GM23338 (cell line): Measurements from ENCODE around the gene METAP1D. TPM values are rescaled to one million over a fixed set of nuclear protein-coding genes. Genes with fewer than 3 reads are reported as not detected.

ENCODE experiments used
- ATAC-seq: fragments of 200-7000 bp; cut with Tn5 transposase; 3 replicates; pipeline ENCODE4 v1.9.1; 2020
- DNase-seq: peaks from one replicate; pipeline ENCODE4 v3.0.0-alpha.2; 2015; ENCODE audit warnings: low spot score
- H2AFZ ChIP-seq: fragments of 200-600 bp; sonication (generic); 2 replicates; pipeline ENCODE4 v1.8.0; 2016; ENCODE audit warnings: antibody characterized with exemption, mild to moderate bottlenecking, moderate library complexity
- H3F3A ChIP-seq: fragments of 200-600 bp; sonication (generic); replicated peaks from 2 replicates; pipeline ENCODE4 v1.8.0; 2017; ENCODE audit warnings: antibody characterized with exemption, mixed run types, low read depth
- H3K27ac ChIP-seq: fragments of 200-600 bp; sonication (generic); 2 replicates; pipeline ENCODE4 v1.6.1; 2016; ENCODE audit warnings: low read depth
- H3K27me3 ChIP-seq: fragments of 200-600 bp; sonication (generic); 2 replicates; pipeline ENCODE4 v1.8.0; 2016; ENCODE audit warnings: mild to moderate bottlenecking, mixed run types, moderate library complexity; ENCODE audit not compliant: insufficient read depth
- H3K36me3 ChIP-seq: fragments of 200-600 bp; sonication (generic); 2 replicates; pipeline ENCODE4 v1.8.0; 2016; ENCODE audit warnings: mild to moderate bottlenecking; ENCODE audit not compliant: insufficient read depth
- H3K4me1 ChIP-seq: fragments of 200-600 bp; sonication (generic); 2 replicates; pipeline ENCODE4 v1.8.0; 2016; ENCODE audit warnings: mild to moderate bottlenecking, moderate library complexity; ENCODE audit not compliant: insufficient read depth
- H3K4me2 ChIP-seq: fragments of 200-600 bp; sonication (generic); 2 replicates; pipeline ENCODE4 v1.7.1; 2017; ENCODE audit warnings: mixed run types
- H3K4me3 ChIP-seq: fragments of 200-600 bp; sonication (generic); 2 replicates; pipeline ENCODE4 v1.6.1; 2016; ENCODE audit warnings: mixed run types
- H3K79me2 ChIP-seq: fragments of 200-600 bp; sonication (generic); replicated peaks from 2 replicates; pipeline ENCODE4 v1.8.0; 2017; ENCODE audit warnings: mild to moderate bottlenecking; ENCODE audit not compliant: insufficient read depth
- H3K9me2 ChIP-seq: fragments of 200-600 bp; sonication (generic); 2 replicates; pipeline ENCODE4 v1.8.0; 2017; ENCODE audit not compliant: insufficient read depth
- H4K20me1 ChIP-seq: fragments of 200-600 bp; sonication (generic); replicated peaks from 2 replicates; pipeline ENCODE4 v1.8.0; 2017; ENCODE audit warnings: mild to moderate bottlenecking; ENCODE audit not compliant: insufficient read depth
- H3K27ac Mint-ChIP-seq: 2 replicates; pipeline ENCODE4 v1.8.0; 2020; ENCODE audit warnings: inconsistent platforms, mild to moderate bottlenecking, moderate library complexity, mixed read lengths
- H3K27me3 Mint-ChIP-seq: 3 replicates; pipeline ENCODE4 v1.8.0; 2022; ENCODE audit warnings: low read depth, mild to moderate bottlenecking, moderate library complexity, mixed read lengths, inconsistent platforms; ENCODE audit not compliant: insufficient read depth, poor library complexity
- H3K36me3 Mint-ChIP-seq: 3 replicates; pipeline ENCODE4 v1.8.0; 2021; ENCODE audit warnings: low read depth, mild to moderate bottlenecking, inconsistent platforms, moderate library complexity, mixed read lengths
- H3K4me1 Mint-ChIP-seq: 3 replicates; pipeline ENCODE4 v1.8.0; 2020; ENCODE audit warnings: mild to moderate bottlenecking, inconsistent platforms, mixed read lengths
- H3K4me3 Mint-ChIP-seq: 3 replicates; pipeline ENCODE4 v1.8.0; 2021; ENCODE audit warnings: moderate library complexity, mild to moderate bottlenecking, inconsistent platforms, mixed read lengths
- H3K9me3 Mint-ChIP-seq: 3 replicates; pipeline ENCODE4 v1.8.0; 2020; ENCODE audit warnings: moderate library complexity, mild to moderate bottlenecking, inconsistent platforms, mixed read lengths
- CREB1 ChIP-seq: fragments of 250-450 bp; sonication (Bioruptor Pico); IDR thresholded peaks from 2 replicates; pipeline ENCODE4 v1.5.0; 2020; ENCODE audit warnings: low read depth, mild to moderate bottlenecking, moderate library complexity
- CTCF ChIP-seq, 2 experiments: fragments of 200-600 bp in 1 of 2; sonication (generic) in 1 of 2; conservative IDR thresholded peaks; 2 replicates each; pipeline versions ENCODE4 v1.5.1 to v1.6.1; 2016 to 2017; ENCODE audit warnings: antibody characterized with exemption in 2 of 2, low read depth in 2 of 2, mild to moderate bottlenecking in 2 of 2, moderate library complexity in 1 of 2
- EZH2 ChIP-seq: fragments of 200-600 bp; sonication (generic); IDR thresholded peaks from one replicate; pipeline ENCODE4 v1.8.0; 2017; ENCODE audit warnings: antibody characterized with exemption, mild to moderate bottlenecking, low read depth; ENCODE audit not compliant: unreplicated experiment
- JUNB ChIP-seq: IDR thresholded peaks from one replicate; pipeline ENCODE4 v1.6.1; 2016; ENCODE audit warnings: antibody characterized with exemption; ENCODE audit not compliant: unreplicated experiment
- NANOG ChIP-seq: IDR thresholded peaks from 2 replicates; pipeline ENCODE4 v1.6.1; 2016; ENCODE audit warnings: antibody characterized with exemption, borderline replicate concordance
- POLR2AphosphoS5 ChIP-seq: IDR thresholded peaks from 2 replicates; pipeline ENCODE4 v1.6.1; 2016; ENCODE audit warnings: antibody characterized with exemption, low read depth
- STAT1 ChIP-seq: IDR thresholded peaks from one replicate; pipeline ENCODE4 v1.6.1; 2016; ENCODE audit warnings: antibody characterized with exemption; ENCODE audit not compliant: unreplicated experiment
- ZNF114 ChIP-seq: fragments of 250-450 bp; sonication (Bioruptor Pico); IDR thresholded peaks from 2 replicates; pipeline ENCODE4 v1.5.0; 2020; ENCODE audit warnings: mild to moderate bottlenecking, moderate library complexity
- ZNF331 ChIP-seq: fragments of 250-450 bp; sonication (Bioruptor Pico); IDR thresholded peaks from 2 replicates; pipeline ENCODE4 v1.5.0; 2020; ENCODE audit warnings: low read depth, mild to moderate bottlenecking, moderate library complexity
- ZNF462 ChIP-seq: fragments of 250-450 bp; sonication (Bioruptor Pico); IDR thresholded peaks from 2 replicates; pipeline ENCODE4 v1.5.0; 2020; ENCODE audit warnings: mild to moderate bottlenecking, moderate library complexity
- polyA plus RNA-seq: library from polyadenylated mRNA; unstranded; fragments of >200 nt; fragmentation: Nextera tagmentation; extraction: Ambion mirVana; gene quantifications from 2 replicates; pipeline ENCODE4 v1.2.1, GENCODE V29; 2016
- total RNA-seq: library from RNA; depleted of rRNA; stranded (reverse); fragments of >200 nt; shearing (Covaris generic); gene quantifications from 2 replicates; pipeline ENCODE4 v1.2.3, GENCODE V29; 2014

The METAP1D gene
- total and polyA plus RNA-seq, 2 experiments from 2014 or later, result 12.8 to 15.5 TPM

- TF ChIP-seq NANOG, result no peak
- TF ChIP-seq CREB1 (CRISPR knock-in tag), result no peak
- no peak for TF ChIP-seq JUNB
- TF ChIP-seq CTCF (conservative IDR thresholded peaks at IDR 0.05; ENCODE audit: low read depth in 2 of 2), result no peak
- no peak for TF ChIP-seq STAT1
- TF ChIP-seq ZNF114 (CRISPR knock-in tag), result no peak
- no peak for TF ChIP-seq POLR2AphosphoS5
- no peak for TF ChIP-seq ZNF331 (CRISPR knock-in tag)
- no peak for TF ChIP-seq EZH2
Measured at GRCh38 chr2:172009823-172010222, 10.1 kb downstream of the METAP1D start (continued).

DNA sequence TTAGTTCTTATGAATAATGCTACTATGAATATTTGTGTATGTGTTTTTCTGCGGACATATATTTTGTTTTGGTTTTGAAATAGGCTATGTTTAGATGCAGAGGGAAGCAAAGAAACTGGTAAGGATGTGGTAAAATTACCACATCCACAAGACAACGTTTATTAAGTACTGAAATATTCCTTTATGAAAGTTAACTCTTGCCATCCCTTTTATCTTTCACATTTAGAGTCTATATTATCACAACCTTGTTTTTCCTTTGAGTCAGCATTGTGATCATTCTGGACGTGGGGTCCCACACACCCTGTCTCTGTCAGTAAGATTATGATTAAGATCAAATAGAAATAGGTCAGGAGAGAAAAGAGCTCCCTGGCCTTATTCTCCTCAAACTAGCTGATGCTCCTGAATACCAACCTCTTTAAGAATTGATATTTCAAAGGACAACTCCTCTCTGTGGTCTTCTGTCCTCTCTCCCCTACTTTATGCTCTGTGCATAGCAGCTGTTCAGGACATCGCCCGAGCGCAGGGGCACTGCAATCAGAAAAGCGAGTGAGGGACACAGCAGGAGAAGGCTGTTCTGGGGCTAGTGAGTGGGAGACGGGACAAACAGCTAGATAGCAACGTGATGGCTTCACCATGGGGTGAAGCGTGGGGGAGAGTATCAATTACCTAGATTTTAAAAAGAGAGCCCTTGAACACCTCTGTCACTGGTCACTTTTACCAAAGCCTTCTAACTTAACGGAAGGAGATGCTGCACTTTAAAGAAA is 12.2 kb downstream of the METAP1D start:
- Mint-ChIP-seq H3K4me1 (peaks cover 18% of the 10 kb centered on the region), H3K27ac (no peak overlapping the region)
- H3K4me2 ChIP-seq, result no peak overlapping the region
- TF ChIP-seq CTCF (conservative IDR thresholded peaks at IDR 0.05; ENCODE audit: low read depth in 2 of 2) (no peak), ZNF331 (CRISPR knock-in tag) (no peak), ZNF114 (CRISPR knock-in tag) (no peak), STAT1 (no peak), ZNF462 (CRISPR knock-in tag) (no peak), POLR2AphosphoS5 (no peak)

More for the DNA sequence above, 12.2 kb downstream of the METAP1D start:
- Histone ChIP-seq H3K4me1 (peaks cover 20% of the 10 kb centered on the region), H3K4me3 (no peak overlapping the region), H4K20me1 (0 out of 2 replicates have a peak, but pooled peaks cover 3% of the 10 kb centered on the region), H3K36me3 (no peaks in the 10 kb centered on the region), H3K27ac (no peak overlapping the region), H3K9me2 (no peaks in the 10 kb centered on the region; the same call in 1 of the 2 replicates), H2AFZ (no peak overlapping the region), H3K27me3 (no peaks in the 10 kb centered on the region), H3K79me2 (no peaks in the 10 kb centered on the region; the same call in 1 of the 2 replicates), H3F3A (no peaks in the 10 kb centered on the region)
- Mint-ChIP-seq H3K4me3 (no peak overlapping the region), H3K9me3 (no peaks in the 10 kb centered on the region; the same call in 2 of the 3 replicates), H3K27me3 (peaks cover 4% of the 10 kb centered on the region), H3K36me3 (no peaks in the 10 kb centered on the region)
- DNase-seq (no peak), ATAC-seq (peak; percentile 41)
